ENCODE data around the gene RXRB.

The RXRB gene

DNA sequence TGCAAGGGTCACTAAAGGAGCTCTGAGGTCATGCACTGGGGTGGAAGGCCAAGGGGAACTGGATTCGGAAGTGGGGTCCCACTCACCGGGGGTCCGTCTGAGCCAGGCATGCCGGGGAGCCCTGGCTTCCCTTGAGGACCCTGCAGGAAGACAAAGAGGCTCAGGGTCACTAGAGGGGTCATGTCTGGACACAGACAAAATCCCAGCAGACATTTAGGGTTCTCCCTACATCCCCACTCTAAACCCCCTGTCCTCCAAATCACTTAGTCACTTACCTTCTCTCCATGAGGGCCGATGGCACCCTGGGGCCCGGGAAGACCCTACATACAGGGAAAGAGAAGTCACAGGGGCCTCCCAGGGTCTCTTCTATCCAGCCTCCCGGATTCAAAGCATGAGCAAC is 23.6 kb downstream of the RXRB start:
- Histone ChIP-seq H3K4me1 (ENCODE audit: low read depth, poor library complexity, severe bottlenecking) (no peaks in the 10 kb centered on the region), H4K20me1 (ENCODE audit: insufficient read depth) (no peaks in the 10 kb centered on the region), H2AFZ (ENCODE audit: low read depth) (no peak overlapping the region), H3K79me2 (ENCODE audit: insufficient read depth, low read depth) (no peaks in the 10 kb centered on the region), H3K27ac (no peak overlapping the region), H3K27me3 (ENCODE audit: insufficient read depth, low read depth) (no peaks in the 10 kb centered on the region), H3K4me2 (no peak overlapping the region), H3K9ac (no peak overlapping the region), H3K4me3 (IDR thresholded peaks at IDR 0.05; ENCODE audit: insufficient read depth, low read depth, low read length) (no peak overlapping the region), H3K36me3 (ENCODE audit: insufficient read depth) (no peaks in the 10 kb centered on the region)
- TF ChIP-seq, protein P1, sequence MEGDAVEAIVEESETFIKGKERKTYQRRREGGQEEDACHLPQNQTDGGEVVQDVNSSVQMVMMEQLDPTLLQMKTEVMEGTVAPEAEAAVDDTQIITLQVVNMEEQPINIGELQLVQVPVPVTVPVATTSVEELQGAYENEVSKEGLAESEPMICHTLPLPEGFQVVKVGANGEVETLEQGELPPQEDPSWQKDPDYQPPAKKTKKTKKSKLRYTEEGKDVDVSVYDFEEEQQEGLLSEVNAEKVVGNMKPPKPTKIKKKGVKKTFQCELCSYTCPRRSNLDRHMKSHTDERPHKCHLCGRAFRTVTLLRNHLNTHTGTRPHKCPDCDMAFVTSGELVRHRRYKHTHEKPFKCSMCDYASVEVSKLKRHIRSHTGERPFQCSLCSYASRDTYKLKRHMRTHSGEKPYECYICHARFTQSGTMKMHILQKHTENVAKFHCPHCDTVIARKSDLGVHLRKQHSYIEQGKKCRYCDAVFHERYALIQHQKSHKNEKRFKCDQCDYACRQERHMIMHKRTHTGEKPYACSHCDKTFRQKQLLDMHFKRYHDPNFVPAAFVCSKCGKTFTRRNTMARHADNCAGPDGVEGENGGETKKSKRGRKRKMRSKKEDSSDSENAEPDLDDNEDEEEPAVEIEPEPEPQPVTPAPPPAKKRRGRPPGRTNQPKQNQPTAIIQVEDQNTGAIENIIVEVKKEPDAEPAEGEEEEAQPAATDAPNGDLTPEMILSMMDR (conservative IDR thresholded peaks at IDR 0.05; ENCODE audit: low read depth, low read length), result no peak

DNA sequence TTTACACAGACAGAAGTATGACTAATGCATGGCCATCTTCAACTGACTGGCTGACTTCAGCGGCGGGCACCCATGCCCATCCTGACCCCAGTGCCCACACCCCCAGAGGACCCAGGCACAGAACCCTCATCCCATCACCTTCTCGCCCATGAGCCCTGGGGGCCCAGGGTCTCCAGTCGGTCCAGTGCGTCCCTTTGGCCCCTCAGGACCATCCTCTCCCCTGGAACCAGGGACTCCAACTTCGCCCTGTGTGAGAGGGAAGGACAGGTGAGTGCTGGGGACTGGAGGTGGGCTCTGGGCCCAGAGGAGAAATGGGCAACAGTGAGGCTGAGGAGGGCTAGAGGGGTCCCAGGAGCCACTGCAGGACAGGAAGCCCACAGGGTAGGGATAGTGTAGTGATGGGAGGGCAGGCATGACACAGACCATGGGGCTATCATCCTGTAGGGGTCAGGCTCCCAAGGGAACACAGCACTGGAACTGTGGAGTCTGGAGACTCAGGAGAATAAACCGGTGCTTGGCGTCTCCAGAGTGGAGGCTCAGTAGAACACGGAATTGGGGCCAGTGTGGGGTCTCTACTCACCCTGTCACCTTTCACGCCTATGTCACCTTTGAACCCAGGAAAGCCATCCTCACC is 24.9 kb downstream of the RXRB start:
- no peaks in the 10 kb centered on the region for H3K4me1 ChIP-seq (ENCODE audit: low read depth, poor library complexity, severe bottlenecking)
- no peak overlapping the region for H3K27ac ChIP-seq
- H3K4me2 ChIP-seq, result no peak overlapping the region

DNA sequence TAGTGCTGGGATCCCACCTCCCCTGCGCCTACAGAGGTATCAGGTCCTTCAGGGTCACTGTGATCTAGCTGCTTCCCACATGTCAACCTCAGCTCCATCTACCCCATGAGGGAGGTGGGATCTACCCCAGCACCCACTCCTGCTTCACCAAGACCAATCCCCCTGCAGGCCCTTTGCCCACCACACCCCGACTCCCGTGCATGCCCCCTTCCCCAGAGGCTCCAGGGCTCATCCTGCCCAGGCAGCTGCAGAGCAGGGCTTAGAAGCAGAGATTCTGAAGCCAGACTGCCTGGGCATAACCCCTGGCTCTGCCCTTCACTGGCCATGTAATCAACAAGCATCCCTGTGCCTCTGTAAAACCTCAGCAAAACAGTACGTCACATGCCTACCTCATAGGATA is 25.7 kb downstream of the RXRB start:
- H3K36me3 ChIP-seq (ENCODE audit: insufficient read depth), result no peaks in the 10 kb centered on the region
- H3K4me1 ChIP-seq (ENCODE audit: low read depth, poor library complexity, severe bottlenecking), result no peaks in the 10 kb centered on the region
- no peaks in the 10 kb centered on the region for H3K79me2 ChIP-seq (ENCODE audit: insufficient read depth, low read depth)
- no peak overlapping the region for H3K4me2 ChIP-seq
- no peak overlapping the region for H2AFZ ChIP-seq (ENCODE audit: low read depth)
- H3K27me3 ChIP-seq (ENCODE audit: insufficient read depth, low read depth), result no peaks in the 10 kb centered on the region
- TF ChIP-seq, protein P1 (conservative IDR thresholded peaks at IDR 0.05; ENCODE audit: low read depth, low read length), result no peak
- H4K20me1 ChIP-seq (ENCODE audit: insufficient read depth), result no peaks in the 10 kb centered on the region
- H3K4me3 ChIP-seq (IDR thresholded peaks at IDR 0.05; ENCODE audit: insufficient read depth, low read depth, low read length), result no peak overlapping the region
- H3K27ac ChIP-seq, result no peak overlapping the region
- no peak overlapping the region for H3K9ac ChIP-seq

More for the DNA sequence above, 24.9 kb downstream of the RXRB start:
- Histone ChIP-seq H4K20me1 (ENCODE audit: insufficient read depth) (no peaks in the 10 kb centered on the region), H3K27me3 (ENCODE audit: insufficient read depth, low read depth) (no peaks in the 10 kb centered on the region), H3K4me3 (IDR thresholded peaks at IDR 0.05; ENCODE audit: insufficient read depth, low read depth, low read length) (no peak overlapping the region), H2AFZ (ENCODE audit: low read depth) (no peak overlapping the region), H3K36me3 (ENCODE audit: insufficient read depth) (no peaks in the 10 kb centered on the region), H3K9ac (no peak overlapping the region), H3K79me2 (ENCODE audit: insufficient read depth, low read depth) (no peaks in the 10 kb centered on the region)
- TF ChIP-seq, protein P1 (conservative IDR thresholded peaks at IDR 0.05; ENCODE audit: low read depth, low read length), result no peak

DNA sequence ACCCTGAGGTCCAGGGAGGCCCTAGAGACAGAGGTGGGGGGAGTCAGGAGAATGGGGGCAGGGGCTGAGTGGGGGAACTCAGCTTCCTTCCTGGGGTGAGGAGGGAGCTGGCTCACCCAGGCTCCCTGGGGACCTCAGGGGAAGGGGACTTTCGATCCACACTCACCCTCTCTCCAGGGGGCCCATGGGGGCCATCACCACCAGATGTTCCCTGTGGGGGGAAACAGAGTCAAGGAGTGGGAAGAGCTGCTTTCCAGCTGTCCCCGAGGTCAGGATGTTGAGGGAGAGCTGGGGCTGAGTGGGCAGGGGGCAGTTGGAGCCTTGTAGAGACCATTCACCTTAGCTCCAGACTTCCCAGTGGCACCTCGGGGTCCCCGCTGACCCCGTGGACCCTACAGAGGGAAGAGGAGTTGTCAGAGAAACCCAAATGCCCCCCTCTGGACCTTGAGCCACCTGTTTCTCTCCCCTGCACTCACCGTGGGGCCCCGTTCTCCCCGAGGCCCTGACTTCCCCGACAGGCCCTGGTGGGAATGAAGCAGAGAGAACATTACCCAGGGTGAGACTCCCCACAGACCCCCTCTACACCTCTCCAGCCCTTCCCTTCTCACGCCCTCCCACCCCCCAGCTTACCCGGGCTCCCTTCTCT is 26.8 kb downstream of the RXRB start:
- Histone ChIP-seq H3K9ac (no peak overlapping the region), H3K4me3 (IDR thresholded peaks at IDR 0.05; ENCODE audit: insufficient read depth, low read depth, low read length) (no peak overlapping the region), H3K4me1 (ENCODE audit: low read depth, poor library complexity, severe bottlenecking) (no peaks in the 10 kb centered on the region), H4K20me1 (ENCODE audit: insufficient read depth) (no peaks in the 10 kb centered on the region), H3K27ac (no peak overlapping the region), H3K79me2 (ENCODE audit: insufficient read depth, low read depth) (no peaks in the 10 kb centered on the region), H3K4me2 (no peak overlapping the region), H3K36me3 (ENCODE audit: insufficient read depth) (no peaks in the 10 kb centered on the region), H3K27me3 (ENCODE audit: insufficient read depth, low read depth) (no peaks in the 10 kb centered on the region), H2AFZ (ENCODE audit: low read depth) (no peak overlapping the region)
- TF ChIP-seq, protein P1 (conservative IDR thresholded peaks at IDR 0.05; ENCODE audit: low read depth, low read length), result no peak

Data from KMS-11 (cell line).